HepG2 (cell line): ENCODE measurements around the gene FEM1C. TPM values are rescaled to one million over a fixed set of nuclear protein-coding genes. Genes with fewer than 3 reads are reported as not detected.

ENCODE experiments used
- ATAC-seq: fragments of 200-7000 bp; cut with Tn5 transposase; 3 replicates; pipeline ENCODE4 v1.9.1; 2020; ENCODE audit warnings: mild to moderate bottlenecking, moderate library complexity
- BruUV-seq: library from RNA; stranded (reverse); fragments of 400-500 nt; replicated peaks from 2 replicates; lab custom pipeline; 2021; lab: Mats Ljungman, UMichigan
- CTCF ChIA-PET: fragments of 300-600 bp; formaldehyde crosslinking; extraction: SDS; loops from one replicate; lab custom pipeline; 2021; ENCODE audit warnings: low total read pairs, inconsistent platforms, low intra/inter-chr PET ratio; lab: Yijun Ruan, JAX
- POLR2A ChIA-PET: fragments of 350-600 bp; sonication (Branson Sonifier 250); formaldehyde crosslinking; loops from one replicate; lab custom pipeline; 2020; ENCODE audit warnings: antibody characterized with exemption, inconsistent platforms; lab: Yijun Ruan, JAX
- DNase-seq: peaks from one replicate; pipeline ENCODE4 v3.0.0-alpha.2; 2015; ENCODE audit warnings: low spot score
- FAIRE-seq: peaks from 3 replicates; lab custom pipeline; 2011; peaks lifted over from hg19 to GRCh38; lab: Jason Lieb, UNC
- H2AFZ ChIP-seq: one replicate; pipeline ENCODE4 v1.6.1; 2011; ENCODE audit warnings: low read length, inconsistent platforms
- H3K27ac ChIP-seq: fragments of 300-600 bp; 3 replicates; pipeline ENCODE4 v1.8.0; 2011; ENCODE audit warnings: mixed run types, mild to moderate bottlenecking, mixed read lengths, low read length, inconsistent platforms; ENCODE audit not compliant: insufficient read depth; ENCODE audit errors: extremely low read length
- H3K27me3 ChIP-seq, 2 experiments: fragments of 200-600 bp in 1 of 2; 2 replicates in 1 of 2; 3 replicates in 1 of 2; pipeline versions ENCODE4 v1.6.0 to v1.8.0; 2011; ENCODE audit warnings: low read length in 2 of 2, mild to moderate bottlenecking in 2 of 2, moderate library complexity in 2 of 2, inconsistent platforms in 1 of 2; ENCODE audit not compliant: insufficient read depth in 2 of 2, control insufficient read depth in 1 of 2
- H3K36me3 ChIP-seq, 2 experiments: fragments of 200-600 bp in 1 of 2; replicated peaks in 1 of 2; 2 replicates in 1 of 2; 3 replicates in 1 of 2; pipeline versions ENCODE4 v1.5.1 to v1.8.0; 2011; ENCODE audit warnings: low read length in 2 of 2, inconsistent platforms in 1 of 2; ENCODE audit not compliant: insufficient read depth in 2 of 2, control insufficient read depth in 1 of 2
- H3K4me1 ChIP-seq: 2 replicates; pipeline ENCODE4 v1.5.1; 2012; ENCODE audit warnings: low read length, inconsistent platforms; ENCODE audit not compliant: insufficient read depth
- H3K4me2 ChIP-seq: 2 replicates; pipeline ENCODE4 v1.6.0; 2011; ENCODE audit warnings: low read depth, low read length, inconsistent platforms
- H3K4me3 ChIP-seq, 3 experiments: fragments of 200-600 bp in 1 of 3; sonication (generic), shearing (Covaris generic) in 1 of 3; replicated peaks in 1 of 3; 2 replicates each; pipeline ENCODE4 v1.5.1; 2011 to 2016; ENCODE audit warnings: low read length in 3 of 3, inconsistent platforms in 2 of 3, low read depth in 2 of 3, mild to moderate bottlenecking in 2 of 3, control low read depth in 1 of 3, mixed read lengths in 1 of 3; ENCODE audit not compliant: insufficient read depth in 1 of 3
- H3K79me2 ChIP-seq: one replicate; pipeline ENCODE4 v1.6.1; 2011; ENCODE audit warnings: low read length, inconsistent platforms; ENCODE audit not compliant: insufficient read depth
- H3K9ac ChIP-seq: 2 replicates; pipeline ENCODE4 v1.6.0; 2011; ENCODE audit warnings: mild to moderate bottlenecking, low read depth, low read length, inconsistent platforms; ENCODE audit not compliant: insufficient read depth
- H3K9me3 ChIP-seq: 2 replicates; pipeline ENCODE4 v1.5.1; 2012; ENCODE audit warnings: mild to moderate bottlenecking, low read length
- H4K20me1 ChIP-seq: 2 replicates; pipeline ENCODE4 v1.6.0; 2011; ENCODE audit warnings: inconsistent platforms, mild to moderate bottlenecking, low read length, moderate library complexity; ENCODE audit not compliant: insufficient read depth
- AGO2 ChIP-seq: fragments of 200-400 bp; formaldehyde crosslinking; optimal IDR thresholded peaks from 2 replicates; pipeline ENCODE3; 2017; ENCODE audit warnings: mild to moderate bottlenecking, low read depth, low read length, moderate library complexity
- CHD2 ChIP-seq: IDR thresholded peaks from 2 replicates; pipeline ENCODE4 v1.6.1; 2011; ENCODE audit warnings: low read depth, low read length, improper control_type of control experiment
- EZH2 ChIP-seq: conservative IDR thresholded peaks from 2 replicates; pipeline ENCODE4 v1.6.1; 2012; ENCODE audit warnings: mild to moderate bottlenecking, low read depth, low read length, moderate library complexity
- HIVEP1 ChIP-seq: sonication (generic); formaldehyde crosslinking; IDR thresholded peaks from 2 replicates; pipeline ENCODE4 v1.4.0; 2020; ENCODE audit warnings: mild to moderate bottlenecking, missing genetic modification reagents
- PBX2 ChIP-seq: IDR thresholded peaks from 2 replicates; pipeline ENCODE4 v1.6.1; 2016; ENCODE audit warnings: control low read depth
- ZBTB49 ChIP-seq: sonication (generic); formaldehyde crosslinking; IDR thresholded peaks from 2 replicates; pipeline ENCODE4 v1.4.0; 2020; ENCODE audit warnings: missing genetic modification reagents, borderline replicate concordance
- ZFP82 ChIP-seq: sonication (generic); formaldehyde crosslinking; IDR thresholded peaks from 2 replicates; pipeline ENCODE4 v1.5.1; 2020; ENCODE audit warnings: mild to moderate bottlenecking, missing genetic modification reagents, borderline replicate concordance
- ZMAT5 ChIP-seq: sonication (generic); formaldehyde crosslinking; IDR thresholded peaks from 2 replicates; pipeline ENCODE4 v1.5.0; 2020; ENCODE audit warnings: mild to moderate bottlenecking, low read depth, missing genetic modification reagents, borderline replicate concordance
- ZMYM3 ChIP-seq: sonication (generic); formaldehyde crosslinking; IDR thresholded peaks from 2 replicates; pipeline ENCODE4 v1.5.1; 2020; ENCODE audit warnings: mild to moderate bottlenecking, missing genetic modification reagents
- ZNF136 ChIP-seq: sonication (generic); formaldehyde crosslinking; IDR thresholded peaks from 2 replicates; pipeline ENCODE4 v1.8.1; 2022; ENCODE audit warnings: low read depth, mild to moderate bottlenecking, moderate library complexity, missing genetic modification reagents
- ZNF280D ChIP-seq: sonication (generic); formaldehyde crosslinking; IDR thresholded peaks from 2 replicates; pipeline ENCODE4 v1.5.1; 2020; ENCODE audit warnings: mild to moderate bottlenecking, missing genetic modification reagents
- ZNF468 ChIP-seq: sonication (generic); formaldehyde crosslinking; IDR thresholded peaks from 2 replicates; pipeline ENCODE4 v1.8.0; 2022; ENCODE audit warnings: mild to moderate bottlenecking, moderate library complexity, missing genetic modification reagents
- ZNF484 ChIP-seq: sonication (generic); formaldehyde crosslinking; IDR thresholded peaks from 2 replicates; pipeline ENCODE4 v1.5.1; 2020; ENCODE audit warnings: mild to moderate bottlenecking, low read depth, missing genetic modification reagents, borderline replicate concordance
- ZNF629 ChIP-seq: sonication (generic); formaldehyde crosslinking; conservative IDR thresholded peaks from 2 replicates; pipeline ENCODE4 v1.5.0; 2020; ENCODE audit warnings: missing genetic modification reagents
- ZNF7 ChIP-seq: IDR thresholded peaks from 2 replicates; pipeline ENCODE4 v1.6.1; 2016; ENCODE audit warnings: missing biosample characterization, missing genetic modification reagents
- WGBS: methylation state at CpG from one replicate; pipeline ENCODE4 v1.1.6; 2017; ENCODE audit warnings: low lambda C conversion rate; 5-methylcytosine and 5-hydroxymethylcytosine counted together
- in situ Hi-C: cut with HindIII; loops from 2 replicates; pipeline ENCODE4 v1.10.0; 2017; ENCODE audit warnings: low pct_unique_long_range_greater_than_20kb; ENCODE audit not compliant: extremely low pct_ligation_motif_present
- intact Hi-C: fragments of 100-400 bp; cut with micrococcal nuclease; formaldehyde crosslinking; loops from one replicate; pipeline ENCODE4 v1.10.0; 2022; ENCODE audit not compliant: unreplicated experiment
- polyA plus RNA-seq, 8 experiments: library from polyadenylated mRNA; depleted of rRNA in 3 of 8; stranded (reverse) in 7 of 8; unstranded in 1 of 8; fragments of >200 nt; fragmentation: Illumina TruSeq in 4 of 8; extraction: Trizol in 4 of 8; gene quantifications; 2 replicates each; pipeline versions ENCODE4 v1.2.1 to v1.2.3, GENCODE V29; 2011 to 2016; ENCODE audit warnings: low read depth in 4 of 8, missing spikeins in 1 of 8, mixed read lengths in 1 of 8; ENCODE audit not compliant: insufficient read depth in 1 of 8
- total RNA-seq, 5 experiments: library from RNA; depleted of rRNA; stranded (reverse); fragments of >200 nt; fragmentation: Illumina TruSeq; extraction: Trizol; gene quantifications; 2 replicates each; pipeline ENCODE4 v1.2.3, GENCODE V29; 2016; ENCODE audit warnings: low read depth in 1 of 5

Gene FEM1C
- total and polyA plus RNA-seq, 2 of the 13 experiments (the other 11 are each of a cell fraction or from before 2014, with no cell fraction given) = 5.5 to 8.3 TPM

- peak; percentile 60 for ATAC-seq
- 6% methylated on average over 5 of the region's 5 CpGs for WGBS
- in situ Hi-C loops = no loop called here
These were observed 26.9 kb upstream of the FEM1C start for GRCh38 chr5:115571441-115571878.

More at GRCh38 chr5:115571441-115571878, 26.9 kb upstream of the FEM1C start:
- BruUV-seq = no TSS peak
- Histone ChIP-seq H3K27me3 (peaks cover 0 to 3% of the 10 kb centered on the region in 2 experiments; a peak in 2 of 5 replicates), H3K27ac (no peak overlapping the region), H3K4me1 (no peaks in the 10 kb centered on the region), H3K4me3 (no peak overlapping the region), H3K79me2 (no peaks in the 10 kb centered on the region), H3K9me3 (no peaks in the 10 kb centered on the region), H4K20me1 (no peaks in the 10 kb centered on the region), H2AFZ (no peak overlapping the region), H3K9ac (no peak overlapping the region), H3K4me2 (no peak overlapping the region)
- FAIRE-seq (no peak), DNase-seq (no peak)
- intact Hi-C loops = no loop called here
- POLR2A ChIA-PET = no interaction called here
- CTCF ChIA-PET = no interaction called here
- TF ChIP-seq HIVEP1 (CRISPR knock-in tag) (no peak), ZMYM3 (no peak), EZH2 (no peak), ZNF7 (CRISPR knock-in tag) (no peak), ZFP82 (CRISPR knock-in tag) (no peak), ZNF136 (CRISPR knock-in tag) (no peak), ZNF629 (CRISPR knock-in tag) (no peak), ZBTB49 (no peak), PBX2 (CRISPR knock-in tag) (no peak), ZNF484 (CRISPR knock-in tag) (no peak), CHD2 (no peak), ZNF280D (CRISPR knock-in tag) (no peak), ZMAT5 (CRISPR knock-in tag) (no peak), AGO2 (no peak), ZNF468 (CRISPR knock-in tag) (no peak)
- TF ChIP-seq, all 625 proteins: peak for 0
- no peaks in the 10 kb centered on the region for H3K36me3 ChIP-seq
